ENCODE results near the gene SERPINE2.

SERPINE2 gene

GRCh38 chr2:224042191-224042696, 3.2 kb upstream of the SERPINE2 start:
- DNase-seq (ENCODE audit: low read depth in 2 of 2): no peak

DNA sequence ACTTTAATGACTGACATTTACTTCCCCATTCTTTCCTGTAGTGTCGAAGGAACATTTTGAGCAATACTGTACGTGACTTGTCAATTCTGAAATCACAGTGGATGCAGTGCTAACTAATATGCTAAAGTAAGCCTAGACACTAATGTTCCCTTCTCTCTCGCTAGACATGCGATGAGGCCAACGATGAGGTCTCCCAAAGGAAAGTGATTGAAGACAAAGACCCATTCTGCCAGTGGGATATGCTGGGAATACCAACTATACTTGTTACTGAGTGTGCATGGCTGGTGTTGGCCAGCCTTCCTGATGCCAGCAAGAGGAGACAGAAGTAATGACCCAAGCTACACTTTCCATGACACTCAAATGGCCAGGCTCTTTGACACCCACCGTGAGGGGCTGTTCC, 2.5 kb upstream of the SERPINE2 start:
- DNase-seq (ENCODE audit: low read depth in 2 of 2): no peak

- no peak for DNase-seq (ENCODE audit: low read depth in 2 of 2)
Observed at GRCh38 chr2:224040753-224041152, 1.7 kb upstream of the SERPINE2 start.

DNA sequence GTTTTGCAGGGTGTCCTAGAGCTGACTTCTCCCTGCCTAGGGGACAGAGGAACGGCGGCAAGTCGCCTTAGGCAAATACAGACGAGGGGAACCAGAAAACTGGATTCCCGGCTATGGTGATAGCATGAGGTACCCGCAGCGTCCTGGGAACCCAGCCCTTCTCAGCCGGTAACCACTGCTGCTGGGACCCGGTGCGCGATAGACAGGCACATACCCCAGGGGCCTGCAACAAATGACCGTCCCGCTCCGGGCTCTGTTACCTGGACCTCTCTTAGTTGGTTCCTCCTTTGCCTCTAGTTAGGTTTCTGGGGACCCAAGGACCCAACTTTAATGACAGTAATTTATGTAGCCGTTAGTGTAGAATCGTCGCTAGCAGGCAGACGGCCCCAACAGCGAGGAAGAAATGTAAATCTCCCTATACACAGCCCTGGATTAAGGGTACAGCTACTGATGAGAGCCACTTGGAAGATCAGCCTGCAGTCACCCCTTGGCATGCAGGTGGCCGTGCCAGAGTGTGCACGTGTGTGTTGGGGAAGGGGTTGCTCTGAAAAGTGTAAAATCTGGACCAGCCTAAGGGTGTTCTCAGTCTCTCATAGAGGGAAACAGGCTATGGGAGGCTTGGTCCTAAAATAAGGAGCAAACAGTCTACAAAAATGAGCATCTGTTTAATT, 819 bp upstream of the SERPINE2 start:
- DNase-seq (ENCODE audit: low read depth in 2 of 2): no peak

- DNase-seq (ENCODE audit: low read depth in 2 of 2): no peak
Observed at GRCh38 chr2:224038830-224039079, 331 bp downstream of the SERPINE2 start.

GRCh38 chr2:224038049-224038829, 847 bp downstream of the SERPINE2 start:
- DNase-seq (ENCODE audit: low read depth in 2 of 2): no peak

DNA sequence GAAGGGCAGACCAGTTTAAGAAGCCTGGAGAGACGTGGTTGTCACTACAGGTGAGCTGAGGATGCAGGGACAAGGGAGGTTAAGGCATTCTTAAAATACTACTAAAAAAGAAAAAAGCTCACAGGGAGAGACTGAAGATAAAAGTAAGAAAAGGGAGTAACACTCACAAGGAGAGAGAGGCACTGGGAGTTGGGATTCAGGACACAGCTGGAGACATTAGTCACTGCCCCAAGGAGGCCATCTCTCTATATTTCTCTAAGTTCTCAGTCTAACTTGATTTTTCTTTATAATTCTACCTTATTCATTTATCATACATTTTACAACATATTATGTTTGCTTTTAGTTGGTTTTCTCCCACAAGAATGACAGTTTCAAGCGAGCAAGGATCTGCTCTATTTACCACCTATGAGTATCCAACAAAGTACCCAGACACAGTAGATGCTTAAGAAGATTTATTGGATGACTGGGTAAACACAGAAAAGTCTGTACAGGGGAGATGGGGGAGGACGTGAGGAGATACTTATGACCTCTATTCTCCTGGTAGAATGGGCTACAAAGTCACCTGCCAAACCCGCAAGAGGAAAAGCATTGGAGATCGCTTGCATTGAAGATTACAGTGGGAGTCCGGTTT, 2.2 kb downstream of the SERPINE2 start:
- no peak for DNase-seq (ENCODE audit: low read depth in 2 of 2)

DNA sequence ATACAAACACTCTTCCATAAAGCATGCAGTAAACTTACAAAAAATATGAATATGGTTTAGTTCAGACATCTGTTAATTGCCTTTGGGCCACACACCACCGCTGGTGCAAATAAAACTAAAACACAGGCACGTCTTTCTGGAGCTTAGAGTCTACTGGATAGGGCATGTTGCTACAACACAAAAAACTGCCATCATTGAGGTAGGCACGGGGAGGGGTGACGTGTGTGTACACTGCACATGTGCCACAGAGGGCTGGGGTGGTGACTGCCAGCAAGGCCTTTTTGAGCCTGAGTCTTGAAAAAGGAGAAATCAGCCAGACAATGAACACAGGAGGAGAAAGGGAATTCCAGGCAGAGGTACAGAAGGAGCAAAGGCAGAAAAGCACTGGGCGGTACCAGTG, 5.1 kb downstream of the SERPINE2 start:
- no peak for DNase-seq (ENCODE audit: low read depth in 2 of 2)

GRCh38 chr2:224033601-224034000, 5.5 kb downstream of the SERPINE2 start:
- no peak for DNase-seq (ENCODE audit: low read depth in 2 of 2)

- no peak for DNase-seq (ENCODE audit: low read depth in 2 of 2)
Observed at GRCh38 chr2:224032283-224032682, 6.8 kb downstream of the SERPINE2 start.

DNA sequence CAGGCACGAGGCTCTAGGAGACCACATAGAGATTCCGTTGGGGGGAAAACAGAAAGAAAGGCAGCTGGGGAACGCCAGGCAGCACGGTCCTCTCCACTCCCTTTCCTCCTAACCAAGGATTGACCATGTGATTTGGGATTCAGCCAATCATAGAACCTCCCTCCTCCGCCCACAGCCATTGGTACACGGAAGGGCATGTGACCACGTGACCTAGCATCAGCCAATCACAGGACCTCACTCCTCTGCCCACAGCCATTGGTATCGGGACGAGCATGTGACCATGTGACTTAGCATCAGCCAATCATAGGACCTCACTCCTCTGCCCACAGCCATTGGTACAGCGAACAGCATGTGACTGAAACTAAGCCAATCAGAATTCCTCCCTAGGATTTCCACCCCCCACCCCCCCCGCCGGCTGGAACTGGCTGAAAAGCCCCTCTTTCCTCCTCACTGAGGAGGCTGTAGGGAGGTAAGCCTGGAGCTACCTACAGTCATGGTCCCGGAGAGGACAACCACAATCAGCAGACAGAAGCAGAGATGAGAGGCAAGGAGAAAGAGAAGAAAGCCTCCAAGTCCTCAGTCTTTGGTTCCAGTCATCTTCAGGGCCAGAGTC, 7.6 kb downstream of the SERPINE2 start:
- no peak for DNase-seq (ENCODE audit: low read depth in 2 of 2)

DNA sequence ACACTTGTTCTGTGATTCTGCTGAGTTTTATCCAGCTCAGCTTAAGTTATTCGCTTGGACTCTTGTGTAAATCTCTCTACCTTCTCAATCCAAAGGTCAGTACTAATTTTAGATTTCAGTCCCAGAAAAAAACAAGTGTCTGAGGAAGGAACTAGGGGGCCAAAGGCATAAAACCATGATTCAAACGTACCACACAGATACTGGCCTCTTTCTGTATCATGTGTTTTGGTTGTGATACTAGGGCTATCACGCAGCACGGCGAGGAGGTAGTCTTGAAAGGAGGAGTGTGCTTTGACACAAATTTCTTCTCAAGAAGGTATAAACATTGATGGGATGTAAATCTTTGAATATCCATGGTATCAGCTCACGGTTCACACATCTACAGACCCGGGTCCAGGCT, 8.3 kb downstream of the SERPINE2 start:
- no peak for DNase-seq (ENCODE audit: low read depth in 2 of 2)

DNA sequence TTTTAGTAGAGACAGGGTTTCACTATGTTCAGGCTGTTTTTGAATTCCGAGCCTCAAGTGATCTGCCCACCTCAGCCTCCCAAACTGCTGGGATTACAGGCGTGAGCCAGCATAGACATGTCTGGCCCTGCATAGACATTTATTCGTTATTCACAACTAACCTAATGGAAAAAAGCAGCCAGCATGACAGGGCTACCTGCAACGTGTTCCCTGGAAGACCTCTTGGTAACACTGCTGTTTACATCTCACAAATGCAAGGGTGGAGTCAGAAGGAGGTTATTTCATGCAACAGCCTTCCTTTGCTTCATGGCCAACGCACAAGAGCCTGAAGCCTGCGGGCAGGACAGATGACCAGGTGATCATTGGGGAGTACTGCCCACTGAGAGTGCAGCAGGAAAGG, 9.2 kb downstream of the SERPINE2 start:
- no peak for DNase-seq (ENCODE audit: low read depth in 2 of 2)

DNA sequence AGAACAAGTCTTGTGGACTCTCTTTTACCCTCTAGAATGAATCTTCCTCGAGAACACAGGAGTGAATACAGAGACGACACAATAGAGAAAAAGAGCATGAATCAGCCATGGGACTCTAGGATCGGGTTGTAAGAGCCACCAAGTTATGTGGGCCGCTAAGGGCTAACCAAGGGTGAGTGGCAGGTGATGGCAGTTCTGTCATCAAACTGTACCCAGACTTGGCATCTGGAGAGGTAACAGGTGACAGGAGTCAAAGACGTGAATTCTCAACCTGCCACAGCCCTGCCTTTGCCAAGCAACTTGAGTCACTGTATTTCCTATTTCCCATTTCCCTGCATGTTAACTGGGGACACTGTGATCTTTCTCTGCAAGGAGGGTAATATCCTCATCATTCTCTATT, 11.2 kb downstream of the SERPINE2 start:
- DNase-seq (ENCODE audit: low read depth in 2 of 2): no peak

DNA sequence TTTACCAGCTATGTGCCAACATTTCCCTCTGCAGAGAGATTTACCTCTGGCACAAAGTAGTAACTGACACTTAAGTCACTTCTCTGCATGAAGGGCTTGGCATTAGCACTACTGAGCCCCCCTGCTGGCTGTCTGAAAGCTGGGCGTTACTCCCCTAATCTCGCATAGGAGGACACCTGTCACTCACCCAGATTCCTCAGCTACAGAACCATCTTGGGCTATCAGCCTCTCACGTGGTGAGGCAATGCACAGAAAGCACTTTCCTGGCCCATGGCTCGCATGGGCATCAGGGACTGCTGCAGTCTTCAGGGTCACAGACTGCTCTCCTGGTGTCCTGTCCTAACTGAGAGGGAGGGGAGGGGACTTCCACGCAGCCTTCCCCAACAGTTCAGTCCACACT, 12.0 kb downstream of the SERPINE2 start:
- DNase-seq (ENCODE audit: low read depth in 2 of 2): no peak

DNA sequence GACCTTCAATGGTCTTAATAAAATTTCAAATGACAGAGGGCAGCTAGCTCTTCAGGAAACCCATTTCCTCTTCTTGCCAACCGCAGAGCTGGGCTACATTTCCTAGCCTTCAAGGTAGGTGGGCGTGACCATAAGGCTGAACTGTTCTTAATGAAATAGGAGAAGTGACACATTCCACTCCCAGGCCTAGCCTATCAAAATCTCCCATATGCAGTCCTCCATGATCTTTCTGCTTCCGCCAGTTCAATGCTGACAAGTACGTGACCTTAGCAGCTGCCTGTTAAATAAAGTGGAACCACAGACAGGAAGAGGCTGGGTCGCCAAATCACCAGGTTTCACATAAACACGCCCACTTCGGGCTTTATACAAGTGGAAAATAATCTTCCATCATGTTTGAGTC, 13.2 kb downstream of the SERPINE2 start:
- DNase-seq (ENCODE audit: low read depth in 2 of 2): no peak

DNA sequence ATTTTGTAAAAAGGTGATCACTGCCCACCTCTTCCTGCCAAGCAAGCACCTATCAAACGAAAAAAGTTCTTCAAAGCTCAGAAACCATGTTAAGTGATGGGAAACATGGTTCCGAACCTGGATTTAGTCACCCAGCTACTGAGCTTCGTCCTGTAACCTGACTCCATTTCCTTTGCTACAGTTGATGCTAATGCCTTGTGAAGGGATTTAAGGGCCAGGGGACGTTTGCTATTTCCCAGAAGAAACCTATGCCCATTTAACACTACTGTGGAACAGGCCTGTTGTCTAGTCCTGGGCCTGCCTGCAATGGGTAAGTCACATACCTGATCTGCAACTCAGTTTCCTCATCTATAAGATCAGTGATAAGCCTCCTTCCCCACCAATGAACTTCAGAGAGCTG, 14.8 kb downstream of the SERPINE2 start:
- DNase-seq (ENCODE audit: low read depth in 2 of 2): no peak

GRCh38 chr2:224023188-224023587, 15.9 kb downstream of the SERPINE2 start:
- DNase-seq (ENCODE audit: low read depth in 2 of 2): no peak

- no peak for DNase-seq (ENCODE audit: low read depth in 2 of 2)
Observed at GRCh38 chr2:224022486-224022885, 16.6 kb downstream of the SERPINE2 start.

DNA sequence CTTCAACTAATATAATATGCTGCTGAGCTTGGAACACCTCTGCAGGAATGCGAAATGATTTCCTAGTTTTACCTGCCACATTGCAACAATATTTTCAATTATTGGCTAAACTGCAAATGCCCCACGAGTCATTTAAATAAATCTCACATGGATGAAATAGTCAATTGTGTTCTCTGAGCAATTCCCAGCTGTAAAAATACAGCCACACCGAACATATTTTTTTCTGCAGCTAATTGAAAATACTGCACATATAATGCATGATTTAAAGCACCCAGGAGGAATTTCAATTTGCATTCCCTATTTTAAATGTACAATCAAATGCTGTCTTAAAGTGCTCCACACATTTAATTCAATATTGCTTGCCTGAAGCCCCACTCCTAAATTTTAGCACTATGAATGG, 18.6 kb downstream of the SERPINE2 start:
- DNase-seq (ENCODE audit: low read depth in 2 of 2): no peak

- DNase-seq (ENCODE audit: low read depth in 2 of 2): no peak
Observed at GRCh38 chr2:224017957-224018356, 21.1 kb downstream of the SERPINE2 start.

- no peak for DNase-seq (ENCODE audit: low read depth in 2 of 2)
Observed at GRCh38 chr2:224016963-224017362, 22.1 kb downstream of the SERPINE2 start.

DNA sequence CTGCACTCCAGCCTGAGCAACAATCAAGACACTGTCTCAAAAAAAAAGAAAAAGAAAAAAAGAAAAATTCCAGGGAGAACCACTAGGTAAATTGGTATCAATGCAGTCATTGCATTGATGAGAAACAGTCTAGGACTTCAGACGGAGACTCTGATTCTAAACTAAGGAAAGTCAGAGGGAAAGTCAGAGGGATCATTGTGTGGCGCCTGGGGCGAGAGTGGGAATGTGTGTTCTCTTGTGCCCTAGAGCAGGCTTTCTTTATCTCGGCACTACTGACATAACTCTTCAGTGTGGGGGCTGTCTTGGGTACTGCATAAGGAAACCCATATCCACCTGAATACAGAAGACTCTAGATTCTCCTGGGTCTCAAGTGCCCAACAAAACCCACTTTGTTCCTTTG, 24.8 kb downstream of the SERPINE2 start:
- DNase-seq (ENCODE audit: low read depth in 2 of 2): no peak
